K562 (cell line): ENCODE measurements around the gene NDUFB10. TPM values are rescaled to one million over a fixed set of nuclear protein-coding genes. Genes with fewer than 3 reads are reported as not detected.

ENCODE experiments used
- ATAC-seq: fragments of 200-7000 bp; cut with Tn5 transposase; 3 replicates; pipeline ENCODE4 v1.9.1; 2020; ENCODE audit warnings: moderate library complexity
- BruUV-seq: library from RNA; stranded (reverse); fragments of 400-500 nt; replicated peaks from 2 replicates; lab custom pipeline; 2021; lab: Mats Ljungman, UMichigan
- CTCF ChIA-PET: fragments of 300-600 bp; formaldehyde crosslinking; extraction: SDS; loops from one replicate; lab custom pipeline; 2021; ENCODE audit warnings: low intra/inter-chr PET ratio; lab: Yijun Ruan, JAX
- POLR2A ChIA-PET: fragments of 300-600, 350-650 bp; sonication (Branson Sonifier 250); formaldehyde crosslinking; extraction: SDS; loops from one replicate; lab custom pipeline; 2021; ENCODE audit warnings: antibody characterized with exemption, inconsistent platforms; lab: Yijun Ruan, JAX
- DNase-seq, 4 experiments: peaks; one replicate each; pipeline versions ENCODE4 v3.0.0 to v3.0.0-alpha.2; 2011 to 2018; ENCODE audit warnings: low spot score in 3 of 4, mixed read lengths in 3 of 4; ENCODE audit errors: extremely low read depth in 1 of 4
- FAIRE-seq: peaks from 2 replicates; lab custom pipeline; 2011; peaks lifted over from hg19 to GRCh38; lab: Jason Lieb, UNC
- H2AFZ ChIP-seq: 2 replicates; pipeline ENCODE4 v1.6.0; 2011; ENCODE audit warnings: low read depth, low read length, control low read depth, inconsistent platforms
- H3K27ac ChIP-seq: fragments of 200-600 bp; 3 replicates; pipeline ENCODE4 v1.8.0; 2011; ENCODE audit warnings: low read depth, mild to moderate bottlenecking, control low read depth, inconsistent platforms, low read length, moderate library complexity, mixed read lengths; ENCODE audit errors: extremely low read depth
- H3K27me3 ChIP-seq, 2 experiments: fragments of 300-600 bp in 1 of 2; 2 replicates in 1 of 2; 3 replicates in 1 of 2; pipeline versions ENCODE4 v1.6.0 to v1.8.0; 2011; ENCODE audit warnings: inconsistent platforms in 2 of 2, low read length in 2 of 2, mild to moderate bottlenecking in 1 of 2, mixed read lengths in 1 of 2, moderate library complexity in 1 of 2; ENCODE audit not compliant: control insufficient read depth in 2 of 2, insufficient read depth in 2 of 2
- H3K36me3 ChIP-seq: fragments of 300-600 bp; 3 replicates; pipeline ENCODE4 v1.8.0; 2011; ENCODE audit warnings: mild to moderate bottlenecking, low read length, inconsistent platforms; ENCODE audit not compliant: control insufficient read depth, insufficient read depth
- H3K4me1 ChIP-seq, 2 experiments: fragments of 200-600 bp in 1 of 2; replicated peaks in 1 of 2; 2 replicates in 1 of 2; 3 replicates in 1 of 2; pipeline versions ENCODE4 v1.5.1 to v1.8.0; 2011; ENCODE audit warnings: inconsistent platforms in 2 of 2, low read length in 2 of 2, mild to moderate bottlenecking in 1 of 2, mixed read lengths in 1 of 2, moderate library complexity in 1 of 2; ENCODE audit not compliant: control insufficient read depth in 2 of 2, insufficient read depth in 2 of 2
- H3K4me2 ChIP-seq: 2 replicates; pipeline ENCODE4 v1.6.1; 2011; ENCODE audit warnings: low read length, control low read depth, inconsistent platforms, mixed read lengths; ENCODE audit not compliant: insufficient read depth
- H3K4me3 ChIP-seq: fragments of 200-600 bp; sonication (generic), shearing (Covaris generic); 2 replicates; pipeline ENCODE4 v1.5.1; 2016; ENCODE audit warnings: control low read depth, inconsistent platforms
- H3K79me2 ChIP-seq: fragments of 200-600 bp; 3 replicates; pipeline ENCODE4 v1.8.0; 2011; ENCODE audit warnings: low read length, inconsistent platforms; ENCODE audit not compliant: control insufficient read depth, insufficient read depth
- H3K9ac ChIP-seq, 2 experiments: 2 replicates each; pipeline versions ENCODE4 v1.6.0 to v1.6.1; 2011; ENCODE audit warnings: low read depth in 2 of 2, low read length in 2 of 2, control low read depth in 1 of 2, inconsistent platforms in 1 of 2, mild to moderate bottlenecking in 1 of 2, mixed read lengths in 1 of 2; ENCODE audit not compliant: insufficient read depth in 1 of 2
- H3K9me1 ChIP-seq: one replicate; pipeline ENCODE4 v1.6.0; 2011; ENCODE audit warnings: inconsistent platforms, mild to moderate bottlenecking, low read length, moderate library complexity; ENCODE audit not compliant: control insufficient read depth, insufficient read depth
- H3K9me3 ChIP-seq: replicated peaks from 2 replicates; pipeline ENCODE4 v1.5.1; 2011; ENCODE audit warnings: low read depth, low read length, inconsistent platforms; ENCODE audit not compliant: control insufficient read depth, insufficient read depth
- H4K20me1 ChIP-seq: replicated peaks from 2 replicates; pipeline ENCODE4 v1.6.1; 2011; ENCODE audit warnings: low read length, inconsistent platforms, mixed read lengths; ENCODE audit not compliant: control insufficient read depth, insufficient read depth
- ZNF212 ChIP-seq: fragments of 450-650 bp; formaldehyde crosslinking; IDR thresholded peaks from 2 replicates; pipeline ENCODE4 v1.4.0; 2020; ENCODE audit warnings: mild to moderate bottlenecking
- WGBS: fragments of 100-300 bp; shearing (Covaris generic); methylation state at CpG from one replicate; pipeline ENCODE4 v1.1.6; 2016; ENCODE audit warnings: low coverage, mixed read lengths; ENCODE audit not compliant: insufficient coverage; ENCODE audit errors: missing lambda C conversion rate; 5-methylcytosine and 5-hydroxymethylcytosine counted together
- in situ Hi-C: fragments of 300-500 bp; cut with MboI; formaldehyde crosslinking; loops from 4 replicates; pipeline ENCODE4 v1.15.0; 2018; ENCODE audit warnings: inconsistent platforms, mixed read lengths
- intact Hi-C: fragments of 100-400 bp; cut with micrococcal nuclease; formaldehyde crosslinking; loops from 2 replicates; pipeline ENCODE4 v1.14.2; 2022
- polyA plus RNA-seq, 8 experiments: library from polyadenylated mRNA; depleted of rRNA in 4 of 8; stranded (reverse) in 5 of 8; unstranded in 3 of 8; fragments of >200 nt; fragmentation: Nextera tagmentation in 2 of 8; fragmentation: Illumina TruSeq in 1 of 8; extraction: Ambion mirVana in 2 of 8; extraction: Trizol in 1 of 8; gene quantifications; 2 replicates each; pipeline versions ENCODE4 v1.2.1 to v1.2.3, GENCODE V29; 2011 to 2014; ENCODE audit warnings: inconsistent platforms in 1 of 8, missing spikeins in 1 of 8
- total RNA-seq, 7 experiments: library from RNA; depleted of rRNA in 6 of 7; stranded (reverse); fragments of >200 nt in 6 of 7; fragmentation: Illumina TruSeq in 2 of 7; extraction: Trizol in 2 of 7; gene quantifications; 2 replicates each; pipeline versions ENCODE4 v1.2.1 to v1.2.3, GENCODE V29; 2011 to 2021; ENCODE audit warnings: low replicate concordance in 1 of 7
- TF ChIP-seq, protein P1 (sequence below): sonication (generic); formaldehyde crosslinking; IDR thresholded peaks from 2 replicates; pipeline ENCODE4 v1.8.1; 2023; ENCODE audit warnings: mild to moderate bottlenecking, missing genetic modification reagents

NDUFB10 gene
- total and polyA plus RNA-seq, 9 of the 15 experiments (the other 6 are each of a cell fraction or from before 2014, with no cell fraction given): 69.3 to 527 (median 161) TPM

DNA sequence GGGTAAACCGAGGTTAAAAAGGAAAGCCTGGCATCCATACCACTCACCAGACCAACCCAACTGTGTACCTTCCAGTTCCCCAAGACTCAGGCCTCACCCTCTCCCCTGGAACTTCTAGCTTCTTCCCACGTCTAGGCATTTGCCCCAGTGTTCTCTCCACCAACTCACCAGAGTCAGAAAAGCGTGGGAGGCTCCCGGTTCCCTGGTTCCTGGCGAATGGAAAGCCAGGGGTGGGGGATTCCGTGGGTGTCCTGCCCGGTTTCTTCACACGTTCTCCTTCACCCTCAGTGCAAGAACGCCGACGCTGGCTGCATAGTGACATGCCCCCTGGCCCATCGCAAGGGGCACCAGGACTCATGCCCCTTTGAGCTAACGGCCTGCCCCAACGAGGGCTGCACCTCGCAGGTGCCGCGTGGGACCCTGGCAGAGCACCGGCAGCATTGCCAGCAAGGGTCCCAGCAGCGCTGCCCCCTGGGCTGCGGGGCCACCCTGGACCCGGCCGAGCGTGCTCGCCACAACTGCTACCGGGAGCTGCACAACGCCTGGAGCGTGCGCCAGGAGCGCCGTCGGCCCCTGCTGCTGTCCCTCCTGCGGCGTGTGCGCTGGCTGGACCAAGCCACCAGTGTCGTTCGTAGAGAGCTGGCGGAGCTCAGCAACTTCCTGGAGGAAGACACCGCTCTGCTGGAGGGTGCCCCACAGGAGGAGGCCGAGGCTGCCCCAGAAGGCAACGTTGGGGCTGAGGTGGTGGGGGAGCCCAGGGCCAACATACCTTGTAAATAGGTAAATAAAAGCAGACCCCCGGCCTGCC lies 9.0 kb downstream of the NDUFB10 start:
- no peak for FAIRE-seq
- POLR2A ChIA-PET: interaction anchor here (0.6 to 1.3 kb wide), 4 partner anchors 8 to 209 kb away, joined by 3 to 5 read pairs (median 4); partner anchors contain the start of gene TRAF7
- no peak for TF ChIP-seq ZNF212 (CRISPR knock-in tag)
- TF ChIP-seq, protein P1, sequence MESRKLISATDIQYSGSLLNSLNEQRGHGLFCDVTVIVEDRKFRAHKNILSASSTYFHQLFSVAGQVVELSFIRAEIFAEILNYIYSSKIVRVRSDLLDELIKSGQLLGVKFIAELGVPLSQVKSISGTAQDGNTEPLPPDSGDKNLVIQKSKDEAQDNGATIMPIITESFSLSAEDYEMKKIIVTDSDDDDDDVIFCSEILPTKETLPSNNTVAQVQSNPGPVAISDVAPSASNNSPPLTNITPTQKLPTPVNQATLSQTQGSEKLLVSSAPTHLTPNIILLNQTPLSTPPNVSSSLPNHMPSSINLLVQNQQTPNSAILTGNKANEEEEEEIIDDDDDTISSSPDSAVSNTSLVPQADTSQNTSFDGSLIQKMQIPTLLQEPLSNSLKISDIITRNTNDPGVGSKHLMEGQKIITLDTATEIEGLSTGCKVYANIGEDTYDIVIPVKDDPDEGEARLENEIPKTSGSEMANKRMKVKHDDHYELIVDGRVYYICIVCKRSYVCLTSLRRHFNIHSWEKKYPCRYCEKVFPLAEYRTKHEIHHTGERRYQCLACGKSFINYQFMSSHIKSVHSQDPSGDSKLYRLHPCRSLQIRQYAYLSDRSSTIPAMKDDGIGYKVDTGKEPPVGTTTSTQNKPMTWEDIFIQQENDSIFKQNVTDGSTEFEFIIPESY (CRISPR knock-in tag): peak; percentile 67
- TF ChIP-seq, all 486 proteins: peak for 1
- Histone ChIP-seq H3K4me3 (no peak overlapping the region), H3K27me3 (no peaks in the 10 kb centered on the region), H3K9me1 (peaks cover 3% of the 10 kb centered on the region), H2AFZ (no peak overlapping the region), H3K9me3 (no peaks in the 10 kb centered on the region), H3K4me2 (no peak overlapping the region), H3K27ac (no peak overlapping the region), H4K20me1 (peaks cover 8% of the 10 kb centered on the region), H3K4me1 (peaks cover 7 to 52% of the 10 kb centered on the region in 2 experiments; a peak in 4 of 5 replicates), H3K9ac (peak overlapping the region in 1 of 2 experiments; percentile 38; a peak in 1 of 4 replicates), H3K36me3 (peaks cover 9% of the 10 kb centered on the region), H3K79me2 (peaks cover 61% of the 10 kb centered on the region)
- ATAC-seq: no peak
- BruUV-seq: no TSS peak
- no peak for DNase-seq
- WGBS: 82% methylated on average over 30 of the region's 41 CpGs
- in situ Hi-C loops (no loop called here), intact Hi-C loops (no loop called here)
- CTCF ChIA-PET: no interaction called here
